Epithelial cell of proximal tubule (primary cell): ENCODE data around the gene NTM. TPM values are rescaled to one million over a fixed set of nuclear protein-coding genes. Genes with fewer than 3 reads are reported as not detected.

Source experiments
- DNase-seq: peaks from one replicate; pipeline ENCODE4 v3.0.0-alpha.2; 2011; ENCODE audit warnings: low read depth
- H3K4me3 ChIP-seq: 2 replicates; pipeline ENCODE4 v1.5.1; 2011; ENCODE audit warnings: low read depth, mild to moderate bottlenecking, low read length
- CTCF ChIP-seq: conservative IDR thresholded peaks from 2 replicates; pipeline ENCODE4 v1.5.1; 2012; ENCODE audit warnings: low read depth, mild to moderate bottlenecking, low read length
- total RNA-seq: library from RNA; depleted of rRNA; stranded (reverse); fragments of >200 nt; gene quantifications from 2 replicates; pipeline ENCODE4 v1.2.3, GENCODE V29; 2015

Gene NTM
- total RNA-seq, 1 donor from 2014 or later = 5.3 TPM

GRCh38 chr11:131684111-131685060 is 314.0 kb downstream of the NTM start:
- TF ChIP-seq CTCF = no peak
- H3K4me3 ChIP-seq = no peak overlapping the region
- no peak for DNase-seq

- TF ChIP-seq CTCF = no peak
These were observed 314.8 kb downstream of the NTM start for GRCh38 chr11:131685206-131685605.

GRCh38 chr11:131685906-131686305 is 315.5 kb downstream of the NTM start:
- no peak for TF ChIP-seq CTCF
- H3K4me3 ChIP-seq = no peak overlapping the region
- DNase-seq = no peak

More at GRCh38 chr11:131685206-131685605, 314.8 kb downstream of the NTM start:
- no peak overlapping the region for H3K4me3 ChIP-seq
- DNase-seq = no peak

DNA sequence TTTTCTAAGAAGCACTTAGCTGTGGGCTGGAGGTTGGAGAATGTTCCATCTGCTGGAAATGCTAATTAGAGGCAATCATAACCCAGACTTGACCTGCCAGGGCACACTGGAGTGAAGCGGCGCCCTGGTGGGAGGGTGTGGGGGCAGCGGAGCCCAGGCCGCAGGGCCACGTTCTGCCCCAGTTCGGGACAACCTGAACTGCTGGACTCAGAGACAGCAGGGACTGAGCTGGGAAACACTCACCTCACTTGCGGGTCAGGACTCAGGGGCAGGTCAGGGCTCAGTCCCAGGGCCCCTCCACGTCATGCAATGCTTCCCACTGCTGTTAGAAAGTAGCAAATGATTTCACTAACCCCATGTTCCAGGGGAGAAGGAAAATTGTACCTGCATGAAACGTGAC is 316.4 kb downstream of the NTM start:
- no peak for TF ChIP-seq CTCF
- H3K4me3 ChIP-seq = no peak overlapping the region
- DNase-seq = no peak

GRCh38 chr11:131687291-131688047 is 317.1 kb downstream of the NTM start:
- H3K4me3 ChIP-seq = no peak overlapping the region
- no peak for DNase-seq
- TF ChIP-seq CTCF = no peak

- no peak for DNase-seq
- peak overlapping the region; percentile 4 for H3K4me3 ChIP-seq
- TF ChIP-seq CTCF = peak; percentile 77
These were observed 317.8 kb downstream of the NTM start for GRCh38 chr11:131688048-131688693.
